H7 (cell line): ENCODE data around the gene STATH. TPM values are rescaled to one million over a fixed set of nuclear protein-coding genes. Genes with fewer than 3 reads are reported as not detected.
"Not testable (repeated sequence)": the region's sequence is repeated elsewhere in the genome, so short reads cannot be mapped to it uniquely, and the experiment has no call there.

Source experiments
- DNase-seq: peaks from one replicate; pipeline ENCODE4 v3.0.0; 2012
- H3K27me3 ChIP-seq: 2 replicates; pipeline ENCODE4 v1.6.0; 2011; ENCODE audit warnings: mild to moderate bottlenecking, low read length; ENCODE audit not compliant: control insufficient read depth, insufficient read depth
- H3K36me3 ChIP-seq: replicated peaks from 2 replicates; pipeline ENCODE4 v1.5.1; 2011; ENCODE audit warnings: low read length; ENCODE audit not compliant: control insufficient read depth, insufficient read depth
- H3K4me3 ChIP-seq: 2 replicates; pipeline ENCODE4 v1.5.1; 2011; ENCODE audit warnings: low read depth, mild to moderate bottlenecking, control low read depth, low read length, moderate library complexity; ENCODE audit not compliant: insufficient read depth
- total RNA-seq: library from RNA; depleted of rRNA; stranded (reverse); fragments of >200 nt; shearing (Covaris generic); gene quantifications from 2 replicates; pipeline ENCODE4 v1.2.3, GENCODE V29; 2014; rRNA removed

STATH gene
- total RNA-seq, 1 experiment from 2014 or later, result not detected

- H3K4me3 ChIP-seq, result no peak overlapping the region
- H3K27me3 ChIP-seq, result no peaks in the 10 kb centered on the region
- H3K36me3 ChIP-seq, result no peaks in the 10 kb centered on the region
- no peak for DNase-seq
These were observed 27.5 kb downstream of the STATH start for GRCh38 chr4:70023218-70023617.

- Histone ChIP-seq H3K36me3 (no peaks in the 10 kb centered on the region), H3K4me3 (no peak overlapping the region), H3K27me3 (no peaks in the 10 kb centered on the region)
- no peak for DNase-seq
These were observed 31.2 kb downstream of the STATH start for GRCh38 chr4:70027011-70027410.

GRCh38 chr4:70028159-70028558 is 32.4 kb downstream of the STATH start, which contains the start of gene HTN3:
TSS of gene HTN3 (plus strand) at chr4:70028459. CDS start at chr4:70030741, 2,282 bp downstream.
- H3K4me3 ChIP-seq, DNase-seq, H3K36me3 ChIP-seq, H3K27me3 ChIP-seq: not testable (repeated sequence)

GRCh38 chr4:70037559-70037958 is 41.8 kb downstream of the STATH start:
- not testable (repeated sequence) for DNase-seq, H3K27me3 ChIP-seq, H3K4me3 ChIP-seq, H3K36me3 ChIP-seq

- H3K4me3 ChIP-seq, H3K27me3 ChIP-seq, DNase-seq, H3K36me3 ChIP-seq: not testable (repeated sequence)
These were observed 44.2 kb downstream of the STATH start for GRCh38 chr4:70039928-70040327.

GRCh38 chr4:70041652-70042286 is 46.0 kb downstream of the STATH start:
- no peaks in the 10 kb centered on the region for H3K27me3 ChIP-seq
- DNase-seq, result no peak

GRCh38 chr4:70050138-70050537 is 54.4 kb downstream of the STATH start, which contains the start of gene HTN1:
TSS of gene HTN1 (plus strand) at chr4:70050438. CDS start at chr4:70053077, 2,639 bp downstream.
- H3K4me3 ChIP-seq, DNase-seq, H3K36me3 ChIP-seq, H3K27me3 ChIP-seq: not testable (repeated sequence)

More at GRCh38 chr4:70041652-70042286, 46.0 kb downstream of the STATH start:
- H3K4me3 ChIP-seq, result no peak overlapping the region
- H3K36me3 ChIP-seq, result no peaks in the 10 kb centered on the region

Other genes with a start within 250 kb of the STATH start
- gene SULT1B1, start 235.3 kb upstream of the STATH start, total RNA-seq, result not detected in 2 replicates
- not detected in 2 replicates for gene SULT1E1, start 135.8 kb upstream of the STATH start, total RNA-seq
- not detected in 2 replicates for gene CSN1S1, start 64.9 kb upstream of the STATH start, total RNA-seq
- gene CSN2, start 30.2 kb upstream of the STATH start, total RNA-seq, result not detected in 2 replicates
- not detected in 2 replicates for gene HTN3, start 32.5 kb downstream of the STATH start, total RNA-seq
- not detected in 2 replicates for gene HTN1, start 54.5 kb downstream of the STATH start, total RNA-seq
- gene PRR27, start 158.3 kb downstream of the STATH start, total RNA-seq, result not detected in 2 replicates
- gene ODAM, start 199.8 kb downstream of the STATH start, total RNA-seq, result not detected in 2 replicates
- gene FDCSP, start 230.2 kb downstream of the STATH start, total RNA-seq, result not detected in 2 replicates
- gene CSN3, start 246.6 kb downstream of the STATH start, total RNA-seq, result not detected in 2 replicates